ENCODE data around the gene TRMT1. TPM values are rescaled to one million over a fixed set of nuclear protein-coding genes. Genes with fewer than 3 reads are reported as not detected.

The TRMT1 gene
- total and polyA plus RNA-seq, 4 experiments from 2014 or later: 18.0 to 78.4 (median 47.8) TPM

- H3K36me3 ChIP-seq (ENCODE audit: insufficient read depth, low read length): peaks cover 25% of the 10 kb centered on the region
- H3K9me3 ChIP-seq (ENCODE audit: control insufficient read depth in 1 of 2, low read length in 2 of 2): no peaks in the 10 kb centered on the region
- intact Hi-C loops (cut with micrococcal nuclease): no loop called here
- Mint-ChIP-seq H3K27me3 (no peaks in the 10 kb centered on the region), H3K27ac (peak overlapping the region in 2 of 7 donors; percentile 70 to 87), H3K4me3 (no peak overlapping the region), H3K9me3 (no peaks in the 10 kb centered on the region), H3K4me1 (peaks cover 0 to 2% (median 0%) of the 10 kb centered on the region in 4 donors), H3K36me3 (peaks cover 8 to 25% of the 10 kb centered on the region in 2 donors)
- H3K27me3 ChIP-seq (ENCODE audit: insufficient read depth, low read length): no peaks in the 10 kb centered on the region
- no peaks in the 10 kb centered on the region for H3K4me1 ChIP-seq (ENCODE audit: insufficient read depth, low read length)
- CTCF ChIA-PET (ENCODE audit: partially characterized antibody): no interaction called here
- H3K4me3 ChIP-seq (ENCODE audit: low read length in 2 of 2): no peak overlapping the region
- no peak overlapping the region for H3K27ac ChIP-seq (ENCODE audit: low read depth, low read length)
- POLR2A ChIA-PET (ENCODE audit: partially characterized antibody): no interaction called here
- DNase-seq: no peak
These were observed 23.2 kb upstream of the TRMT1 start for GRCh38 chr19:13139633-13140311.

- Histone ChIP-seq H3K4me1 (ENCODE audit: insufficient read depth, low read length) (no peaks in the 10 kb centered on the region), H3K27me3 (ENCODE audit: insufficient read depth, low read length) (no peaks in the 10 kb centered on the region), H3K4me3 (ENCODE audit: low read length in 2 of 2) (no peak overlapping the region), H3K27ac (ENCODE audit: low read depth, low read length) (no peak overlapping the region), H3K9me3 (ENCODE audit: control insufficient read depth in 1 of 2, low read length in 2 of 2) (no peaks in the 10 kb centered on the region), H3K36me3 (ENCODE audit: insufficient read depth, low read length) (peaks cover 16% of the 10 kb centered on the region)
- H3K36me3 Mint-ChIP-seq: peaks cover 8 to 25% of the 10 kb centered on the region in 2 donors
- peaks cover 0 to 3% (median 0%) of the 10 kb centered on the region in 4 donors for H3K4me1 Mint-ChIP-seq
- H3K27ac Mint-ChIP-seq: peak overlapping the region in 1 of 7 donors; percentile 30
- POLR2A ChIA-PET (ENCODE audit: partially characterized antibody): no interaction called here
- DNase-seq: no peak
- intact Hi-C loops (cut with micrococcal nuclease): no loop called here
- no peaks in the 10 kb centered on the region for H3K27me3 Mint-ChIP-seq
- H3K9me3 Mint-ChIP-seq: no peaks in the 10 kb centered on the region
- no peak overlapping the region for H3K4me3 Mint-ChIP-seq
- CTCF ChIA-PET (ENCODE audit: partially characterized antibody): no interaction called here
These were observed 22.3 kb upstream of the TRMT1 start for GRCh38 chr19:13138916-13139198.

GRCh38 chr19:13138171-13138915, 21.8 kb upstream of the TRMT1 start:
- no peak overlapping the region for H3K27ac ChIP-seq (ENCODE audit: low read depth, low read length)
- POLR2A ChIA-PET (ENCODE audit: partially characterized antibody): no interaction called here

GRCh38 chr19:13137290-13137794, 20.8 kb upstream of the TRMT1 start:
- H3K27ac ChIP-seq (ENCODE audit: low read depth, low read length): no peak overlapping the region
- POLR2A ChIA-PET (ENCODE audit: partially characterized antibody): no interaction called here
- no peaks in the 10 kb centered on the region for H3K9me3 ChIP-seq (ENCODE audit: control insufficient read depth in 1 of 2, low read length in 2 of 2)
- intact Hi-C loops (cut with micrococcal nuclease): no loop called here
- no peak overlapping the region for H3K4me3 Mint-ChIP-seq
- peaks cover 8 to 29% of the 10 kb centered on the region in 2 donors for H3K36me3 Mint-ChIP-seq
- DNase-seq: no peak
- H3K27ac Mint-ChIP-seq: no peak overlapping the region
- H3K4me3 ChIP-seq (ENCODE audit: low read length in 2 of 2): no peak overlapping the region
- peaks cover 14% of the 10 kb centered on the region for H3K36me3 ChIP-seq (ENCODE audit: insufficient read depth, low read length)
- no peaks in the 10 kb centered on the region for H3K27me3 ChIP-seq (ENCODE audit: insufficient read depth, low read length)
- peaks cover 12 to 15% (median 14%) of the 10 kb centered on the region in 4 donors for H3K4me1 Mint-ChIP-seq
- H3K27me3 Mint-ChIP-seq: no peaks in the 10 kb centered on the region
- CTCF ChIA-PET (ENCODE audit: partially characterized antibody): no interaction called here
- H3K4me1 ChIP-seq (ENCODE audit: insufficient read depth, low read length): peaks cover 14% of the 10 kb centered on the region
- no peaks in the 10 kb centered on the region for H3K9me3 Mint-ChIP-seq

More at GRCh38 chr19:13138171-13138915, 21.8 kb upstream of the TRMT1 start:
- no peak for DNase-seq
- H3K27me3 Mint-ChIP-seq: no peaks in the 10 kb centered on the region
- H3K4me3 Mint-ChIP-seq: no peak overlapping the region
- H3K9me3 Mint-ChIP-seq: no peaks in the 10 kb centered on the region
- no peaks in the 10 kb centered on the region for H3K27me3 ChIP-seq (ENCODE audit: insufficient read depth, low read length)
- H3K36me3 Mint-ChIP-seq: peaks cover 8 to 25% of the 10 kb centered on the region in 2 donors
- CTCF ChIA-PET (ENCODE audit: partially characterized antibody): no interaction called here
- H3K36me3 ChIP-seq (ENCODE audit: insufficient read depth, low read length): peaks cover 14% of the 10 kb centered on the region
- intact Hi-C loops (cut with micrococcal nuclease): no loop called here
- H3K27ac Mint-ChIP-seq: no peak overlapping the region
- H3K4me1 ChIP-seq (ENCODE audit: insufficient read depth, low read length): peaks cover 4% of the 10 kb centered on the region
- H3K4me1 Mint-ChIP-seq: peaks cover 2 to 5% (median 4%) of the 10 kb centered on the region in 4 donors
- no peak overlapping the region for H3K4me3 ChIP-seq (ENCODE audit: low read length in 2 of 2)
- H3K9me3 ChIP-seq (ENCODE audit: control insufficient read depth in 1 of 2, low read length in 2 of 2): no peaks in the 10 kb centered on the region

- peaks cover 8 to 28% of the 10 kb centered on the region in 2 donors for H3K36me3 Mint-ChIP-seq
- no peaks in the 10 kb centered on the region for H3K9me3 Mint-ChIP-seq
- Histone ChIP-seq H3K9me3 (ENCODE audit: control insufficient read depth in 1 of 2, low read length in 2 of 2) (no peaks in the 10 kb centered on the region), H3K36me3 (ENCODE audit: insufficient read depth, low read length) (peaks cover 14% of the 10 kb centered on the region), H3K4me1 (ENCODE audit: insufficient read depth, low read length) (peaks cover 30% of the 10 kb centered on the region), H3K4me3 (ENCODE audit: low read length in 2 of 2) (no peak overlapping the region), H3K27me3 (ENCODE audit: insufficient read depth, low read length) (no peaks in the 10 kb centered on the region), H3K27ac (ENCODE audit: low read depth, low read length) (no peak overlapping the region)
- no peak overlapping the region for H3K4me3 Mint-ChIP-seq
- no peaks in the 10 kb centered on the region for H3K27me3 Mint-ChIP-seq
- H3K4me1 Mint-ChIP-seq: peaks cover 19 to 29% (median 22%) of the 10 kb centered on the region in 4 donors
- no peak overlapping the region for H3K27ac Mint-ChIP-seq
- no peak for DNase-seq
- CTCF ChIA-PET (ENCODE audit: partially characterized antibody): interaction anchor here (0.5 kb wide), 1 partner anchor 1438 kb away, joined by 3 read pairs; no protein-coding TSS in a partner anchor
- intact Hi-C loops (cut with micrococcal nuclease): no loop called here
- POLR2A ChIA-PET (ENCODE audit: partially characterized antibody): interaction anchor here (1.0 kb wide), 1 partner anchor 29 kb away, joined by 5 read pairs; no protein-coding TSS in a partner anchor
These were observed 18.8 kb upstream of the TRMT1 start for GRCh38 chr19:13135068-13136062.

GRCh38 chr19:13134626-13135025, 18.1 kb upstream of the TRMT1 start:
- POLR2A ChIA-PET (ENCODE audit: partially characterized antibody): no interaction called here
- peaks cover 8 to 25% of the 10 kb centered on the region in 2 donors for H3K36me3 Mint-ChIP-seq

More at GRCh38 chr19:13134626-13135025, 18.1 kb upstream of the TRMT1 start:
- DNase-seq: no peak
- Mint-ChIP-seq H3K27ac (peak overlapping the region in 1 of 7 donors; percentile 13), H3K9me3 (no peaks in the 10 kb centered on the region), H3K27me3 (no peaks in the 10 kb centered on the region), H3K4me1 (peaks cover 19 to 29% (median 22%) of the 10 kb centered on the region in 4 donors), H3K4me3 (no peak overlapping the region)
- H3K27me3 ChIP-seq (ENCODE audit: insufficient read depth, low read length): no peaks in the 10 kb centered on the region
- H3K9me3 ChIP-seq (ENCODE audit: control insufficient read depth in 1 of 2, low read length in 2 of 2): no peaks in the 10 kb centered on the region
- peaks cover 14% of the 10 kb centered on the region for H3K36me3 ChIP-seq (ENCODE audit: insufficient read depth, low read length)
- H3K4me1 ChIP-seq (ENCODE audit: insufficient read depth, low read length): peaks cover 30% of the 10 kb centered on the region
- no peak overlapping the region for H3K4me3 ChIP-seq (ENCODE audit: low read length in 2 of 2)
- intact Hi-C loops (cut with micrococcal nuclease): no loop called here
- CTCF ChIA-PET (ENCODE audit: partially characterized antibody): interaction anchor here (0.7 kb wide), 1 partner anchor 157 kb away, joined by 3 read pairs; no protein-coding TSS in a partner anchor
- H3K27ac ChIP-seq (ENCODE audit: low read depth, low read length): no peak overlapping the region

Data from CD4-positive, alpha-beta memory T cell (primary cell).